WTC11 (cell line): ENCODE measurements around the gene MEGF11. TPM values are rescaled to one million over a fixed set of nuclear protein-coding genes. Genes with fewer than 3 reads are reported as not detected.
A peak's percentile ranks its signal among the peaks of the same experiment; 100 is the strongest.

Experiments
- ATAC-seq: fragments of 200-7000 bp; cut with Tn5 transposase; 2 replicates; pipeline ENCODE4 v1.10.0; 2021; ENCODE audit warnings: mild to moderate bottlenecking, moderate library complexity
- CTCF ChIA-PET: fragments of 300-600 bp; sonication (Branson Sonifier 250); formaldehyde crosslinking; loops from one replicate; lab custom pipeline; 2021; ENCODE audit warnings: antibody characterized with exemption; lab: Charles Lee
- POLR2A ChIA-PET: fragments of 350-600 bp; sonication (Branson Sonifier 250); formaldehyde crosslinking; loops from one replicate; lab custom pipeline; 2021; ENCODE audit warnings: antibody characterized with exemption; lab: Charles Lee
- DNase-seq: peaks from one replicate; pipeline ENCODE4 v3.0.0; 2021; ENCODE audit warnings: low spot score
- H3K27ac Mint-ChIP-seq: 2 replicates; pipeline ENCODE4 v1.8.0; 2021; ENCODE audit warnings: mixed read lengths
- H3K27me3 Mint-ChIP-seq: 2 replicates; pipeline ENCODE4 v1.8.0; 2021; ENCODE audit warnings: low read depth, mild to moderate bottlenecking, moderate library complexity, mixed read lengths
- H3K36me3 Mint-ChIP-seq: 2 replicates; pipeline ENCODE4 v1.8.0; 2021; ENCODE audit warnings: mixed read lengths
- H3K4me1 Mint-ChIP-seq: 2 replicates; pipeline ENCODE4 v1.8.0; 2022; ENCODE audit warnings: mixed read lengths
- H3K4me3 Mint-ChIP-seq: 2 replicates; pipeline ENCODE4 v1.8.0; 2021; ENCODE audit warnings: mild to moderate bottlenecking, moderate library complexity, mixed read lengths
- H3K9me3 Mint-ChIP-seq: 2 replicates; pipeline ENCODE4 v1.8.0; 2021; ENCODE audit warnings: mixed read lengths
- ARID4B ChIP-seq: sonication (generic); formaldehyde crosslinking; IDR thresholded peaks from 2 replicates; pipeline ENCODE4 v1.8.0; 2023; ENCODE audit warnings: missing genetic modification reagents, mild to moderate bottlenecking, borderline replicate concordance
- CBFB ChIP-seq: sonication (generic); formaldehyde crosslinking; IDR thresholded peaks from 2 replicates; pipeline ENCODE4 v1.8.1; 2022; ENCODE audit warnings: mild to moderate bottlenecking, low read depth, missing genetic modification reagents
- ESRRA ChIP-seq: sonication (generic); formaldehyde crosslinking; IDR thresholded peaks from 2 replicates; pipeline ENCODE4 v1.8.1; 2022; ENCODE audit warnings: mild to moderate bottlenecking, missing genetic modification reagents, borderline replicate concordance
- FOXJ3 ChIP-seq: sonication (generic); formaldehyde crosslinking; IDR thresholded peaks from 2 replicates; pipeline ENCODE4 v1.9.0; 2021; ENCODE audit warnings: missing genetic modification reagents, mild to moderate bottlenecking, borderline replicate concordance
- HMGXB4 ChIP-seq: sonication (generic); formaldehyde crosslinking; IDR thresholded peaks from 2 replicates; pipeline ENCODE4 v1.8.1; 2023; ENCODE audit warnings: mild to moderate bottlenecking, moderate library complexity, missing genetic modification reagents
- JUN ChIP-seq: sonication (generic); formaldehyde crosslinking; IDR thresholded peaks from 2 replicates; pipeline ENCODE4 v1.8.0; 2023; ENCODE audit warnings: mild to moderate bottlenecking, missing genetic modification reagents
- KAT7 ChIP-seq: sonication (generic); formaldehyde crosslinking; IDR thresholded peaks from 2 replicates; pipeline ENCODE4 v1.8.1; 2023; ENCODE audit warnings: missing genetic modification reagents, mild to moderate bottlenecking, borderline replicate concordance
- NR3C1 ChIP-seq: sonication (generic); formaldehyde crosslinking; conservative IDR thresholded peaks from 2 replicates; pipeline ENCODE4 v1.8.1; 2023; ENCODE audit warnings: low read depth, mild to moderate bottlenecking, missing genetic modification reagents
- PRRX2 ChIP-seq: fragments of 250-450 bp; sonication (Bioruptor Pico); IDR thresholded peaks from 2 replicates; pipeline ENCODE4 v1.8.0; 2021; ENCODE audit warnings: mild to moderate bottlenecking
- SMAD3 ChIP-seq: sonication (generic); formaldehyde crosslinking; IDR thresholded peaks from 2 replicates; pipeline ENCODE4 v1.8.0; 2022; ENCODE audit warnings: missing genetic modification reagents, mild to moderate bottlenecking, borderline replicate concordance
- SP1 ChIP-seq: sonication (generic); formaldehyde crosslinking; conservative IDR thresholded peaks from 2 replicates; pipeline ENCODE4 v1.8.1; 2022; ENCODE audit warnings: missing genetic modification reagents
- TP53 ChIP-seq: sonication (generic); formaldehyde crosslinking; IDR thresholded peaks from 2 replicates; pipeline ENCODE4 v1.8.1; 2023; ENCODE audit warnings: mild to moderate bottlenecking, missing genetic modification reagents
- ZBTB43 ChIP-seq: sonication (generic); formaldehyde crosslinking; IDR thresholded peaks from 2 replicates; pipeline ENCODE4 v1.8.1; 2023; ENCODE audit warnings: mild to moderate bottlenecking, missing genetic modification reagents
- ZNF423 ChIP-seq: fragments of 250-450 bp; sonication (Bioruptor Pico); IDR thresholded peaks from 2 replicates; pipeline ENCODE4 v2.1.2; 2022; ENCODE audit warnings: mild to moderate bottlenecking, moderate library complexity
- total RNA-seq: library from RNA; stranded (reverse); gene quantifications from 3 replicates; pipeline ENCODE4 v1.2.3, GENCODE V29; 2021
- TF ChIP-seq, protein P1 (sequence below): sonication (generic); formaldehyde crosslinking; IDR thresholded peaks from 2 replicates; pipeline ENCODE4 v1.8.1; 2022; ENCODE audit warnings: low read depth, missing genetic modification reagents, borderline replicate concordance
- TF ChIP-seq, protein P2 (sequence below): sonication (generic); formaldehyde crosslinking; conservative IDR thresholded peaks from 2 replicates; pipeline ENCODE4 v1.8.1; 2022; ENCODE audit warnings: mild to moderate bottlenecking, missing genetic modification reagents

The MEGF11 gene
- total RNA-seq, 1 experiment from 2014 or later: 3.3 TPM

GRCh38 chr15:66014022-66014421 is 239.5 kb downstream of the MEGF11 start:
- CTCF ChIA-PET: no interaction called here
- ATAC-seq: no peak
- no peaks in the 10 kb centered on the region for H3K9me3 Mint-ChIP-seq

DNA sequence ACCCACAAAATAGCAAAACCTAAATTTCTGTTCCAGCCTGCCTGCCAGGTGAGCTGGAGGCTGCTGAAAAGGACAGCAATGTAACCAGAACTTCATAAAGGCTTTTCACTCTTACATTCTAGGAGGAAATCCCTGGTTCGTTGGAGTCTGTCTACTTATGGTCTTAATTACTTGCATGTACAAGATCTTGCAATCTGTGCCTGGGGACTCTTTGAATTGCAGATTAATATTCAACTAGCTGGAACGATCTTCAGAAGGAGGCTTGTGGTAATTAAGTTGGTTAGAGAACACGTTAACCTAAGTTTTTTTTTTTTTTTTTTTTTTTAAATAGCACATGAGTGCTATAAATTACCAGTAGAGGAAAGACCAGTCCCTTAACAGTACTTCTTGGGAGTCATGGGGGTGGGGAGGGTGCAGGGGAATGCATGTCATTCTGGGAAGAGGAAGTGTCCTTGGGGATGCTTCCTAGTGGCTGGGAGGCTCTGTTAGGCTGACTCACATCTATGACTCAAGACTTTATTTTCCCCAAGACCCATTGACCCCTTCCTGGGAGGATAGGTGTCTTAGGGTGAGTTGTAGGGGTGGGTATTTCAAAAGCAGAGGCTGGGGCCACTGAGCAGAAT is 244.5 kb downstream of the MEGF11 start:
- Mint-ChIP-seq H3K36me3 (no peaks in the 10 kb centered on the region), H3K27me3 (no peaks in the 10 kb centered on the region), H3K27ac (no peak overlapping the region), H3K4me1 (peaks cover 3% of the 10 kb centered on the region; the same call in 1 of the 2 replicates), H3K4me3 (no peak overlapping the region), H3K9me3 (no peaks in the 10 kb centered on the region)
- DNase-seq: no peak
- no peak for ATAC-seq
- TF ChIP-seq FOXJ3 (CRISPR knock-in tag): no peak
- TF ChIP-seq JUN: no peak
- TF ChIP-seq, protein P1, sequence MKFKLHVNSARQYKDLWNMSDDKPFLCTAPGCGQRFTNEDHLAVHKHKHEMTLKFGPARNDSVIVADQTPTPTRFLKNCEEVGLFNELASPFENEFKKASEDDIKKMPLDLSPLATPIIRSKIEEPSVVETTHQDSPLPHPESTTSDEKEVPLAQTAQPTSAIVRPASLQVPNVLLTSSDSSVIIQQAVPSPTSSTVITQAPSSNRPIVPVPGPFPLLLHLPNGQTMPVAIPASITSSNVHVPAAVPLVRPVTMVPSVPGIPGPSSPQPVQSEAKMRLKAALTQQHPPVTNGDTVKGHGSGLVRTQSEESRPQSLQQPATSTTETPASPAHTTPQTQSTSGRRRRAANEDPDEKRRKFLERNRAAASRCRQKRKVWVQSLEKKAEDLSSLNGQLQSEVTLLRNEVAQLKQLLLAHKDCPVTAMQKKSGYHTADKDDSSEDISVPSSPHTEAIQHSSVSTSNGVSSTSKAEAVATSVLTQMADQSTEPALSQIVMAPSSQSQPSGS (CRISPR knock-in tag): no peak
- TF ChIP-seq TP53 (CRISPR knock-in tag): no peak
- TF ChIP-seq, protein P2, sequence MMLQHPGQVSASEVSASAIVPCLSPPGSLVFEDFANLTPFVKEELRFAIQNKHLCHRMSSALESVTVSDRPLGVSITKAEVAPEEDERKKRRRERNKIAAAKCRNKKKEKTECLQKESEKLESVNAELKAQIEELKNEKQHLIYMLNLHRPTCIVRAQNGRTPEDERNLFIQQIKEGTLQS (CRISPR knock-in tag): no peak
- POLR2A ChIA-PET: no interaction called here
- CTCF ChIA-PET: interaction anchor here (0.6 to 2.6 kb wide), 4 partner anchors 18 to 131 kb away, joined by 3 to 8 read pairs (median 4); no protein-coding TSS in a partner anchor

More at GRCh38 chr15:66014022-66014421, 239.5 kb downstream of the MEGF11 start:
- no peak for DNase-seq
- TF ChIP-seq ARID4B (CRISPR knock-in tag): no peak
- Mint-ChIP-seq H3K27ac (no peak overlapping the region), H3K4me1 (peaks cover 19% of the 10 kb centered on the region), H3K36me3 (no peaks in the 10 kb centered on the region), H3K27me3 (no peaks in the 10 kb centered on the region), H3K4me3 (no peak overlapping the region)
- POLR2A ChIA-PET: no interaction called here

DNA sequence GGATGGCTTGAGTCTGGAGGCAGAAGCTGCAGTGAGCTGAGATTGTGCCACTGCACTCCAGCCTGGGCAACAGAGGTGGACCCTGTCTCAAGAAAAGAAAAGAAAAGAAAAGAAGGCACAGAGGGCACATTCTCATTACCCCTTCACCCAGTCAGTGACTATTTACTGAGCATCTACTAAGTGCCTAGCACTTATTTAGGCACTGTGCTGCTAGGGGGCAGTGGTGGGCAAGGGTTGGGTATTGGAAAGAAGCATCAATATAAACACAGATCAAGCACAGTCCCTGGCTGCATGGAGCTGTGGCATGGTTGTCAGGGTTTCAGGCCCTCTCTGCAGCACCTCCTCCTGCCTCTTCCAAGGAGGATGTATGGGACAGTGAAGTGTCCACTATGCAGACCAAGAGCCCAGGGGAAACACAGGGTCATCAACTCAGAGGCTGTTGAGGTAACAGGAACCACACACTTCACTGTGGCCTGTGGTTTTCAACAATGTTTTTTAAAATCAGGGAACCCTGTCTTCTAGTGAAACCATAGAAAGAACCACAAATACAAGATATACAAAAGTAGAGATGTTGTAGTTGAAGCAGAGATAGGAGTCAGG is 245.8 kb downstream of the MEGF11 start:
- Mint-ChIP-seq H3K9me3 (no peaks in the 10 kb centered on the region), H3K36me3 (no peaks in the 10 kb centered on the region), H3K27me3 (no peaks in the 10 kb centered on the region; the same call in 1 of the 2 replicates), H3K27ac (no peak overlapping the region), H3K4me1 (peaks cover 3% of the 10 kb centered on the region; the same call in 1 of the 2 replicates), H3K4me3 (no peak overlapping the region)
- peak; percentile 55 for DNase-seq
- POLR2A ChIA-PET: no interaction called here
- 0 out of 2 replicates have a peak, but pooled peaks have one; percentile 22 for TF ChIP-seq SMAD3 (CRISPR knock-in tag)
- no peak for TF ChIP-seq CBFB (CRISPR knock-in tag)
- CTCF ChIA-PET: interaction anchor here (0.5 to 2.6 kb wide), 11 partner anchors 16 to 284 kb away, joined by 3 to 8 read pairs (median 3); no protein-coding TSS in a partner anchor
- peak; percentile 70; the same call in 1 of the 2 replicates for ATAC-seq

GRCh38 chr15:66006986-66007385 is 246.6 kb downstream of the MEGF11 start:
- Mint-ChIP-seq H3K4me3 (no peak overlapping the region), H3K9me3 (no peaks in the 10 kb centered on the region), H3K36me3 (no peaks in the 10 kb centered on the region), H3K27me3 (no peaks in the 10 kb centered on the region; the same call in 1 of the 2 replicates), H3K27ac (no peak overlapping the region), H3K4me1 (peaks cover 9% of the 10 kb centered on the region)
- POLR2A ChIA-PET: no interaction called here
- CTCF ChIA-PET: interaction anchor here (1.3 to 2.6 kb wide), 3 partner anchors 66 to 101 kb away, joined by 3 to 8 read pairs (median 3); no protein-coding TSS in a partner anchor
- ATAC-seq (no peak), DNase-seq (no peak)
- TF ChIP-seq KAT7 (CRISPR knock-in tag) (no peak), ESRRA (no peak), ZNF423 (CRISPR knock-in tag) (no peak), JUN (no peak), NR3C1 (CRISPR knock-in tag) (no peak), PRRX2 (no peak), ZBTB43 (CRISPR knock-in tag) (no peak), SP1 (CRISPR knock-in tag) (no peak), HMGXB4 (CRISPR knock-in tag) (no peak)
- TF ChIP-seq, protein P2 (CRISPR knock-in tag): no peak
